Muscle layer of colon (tissue), 2 donors: Measurements from ENCODE around the gene SIM2.

Experiments
- H3K27ac ChIP-seq: one replicate; pipeline ENCODE4 v1.7.0; 2013; ENCODE audit warnings: low read depth, mild to moderate bottlenecking, low read length, moderate library complexity
- H3K27me3 ChIP-seq, 2 donors: one replicate each; pipeline ENCODE4 v1.7.0; 2013; ENCODE audit warnings: low read length in 2 of 2, mild to moderate bottlenecking in 2 of 2; ENCODE audit not compliant: insufficient read depth in 2 of 2, control insufficient read depth in 1 of 2
- H3K36me3 ChIP-seq: one replicate; pipeline ENCODE4 v1.7.0; 2013; ENCODE audit warnings: mild to moderate bottlenecking, low read length; ENCODE audit not compliant: insufficient read depth
- H3K4me1 ChIP-seq: one replicate; pipeline ENCODE4 v1.7.0; 2013; ENCODE audit warnings: mild to moderate bottlenecking, low read length; ENCODE audit not compliant: insufficient read depth
- H3K4me3 ChIP-seq, 2 donors: one replicate each; pipeline ENCODE4 v1.7.0; 2013; ENCODE audit warnings: low read length in 2 of 2, low read depth in 1 of 2, mild to moderate bottlenecking in 1 of 2, moderate library complexity in 1 of 2
- H3K9ac ChIP-seq: one replicate; pipeline ENCODE4 v1.7.0; 2013; ENCODE audit warnings: low read length
- H3K9me3 ChIP-seq: one replicate; pipeline ENCODE4 v1.7.0; 2013; ENCODE audit warnings: mild to moderate bottlenecking, low read length
- donor health status: abdominal sarcoma.
- donor health status: Adenocarcinoma of cecum.

SIM2 gene

GRCh38 chr21:36733857-36734256 is 34.9 kb downstream of the SIM2 start:
- H3K9me3 ChIP-seq: no peaks in the 10 kb centered on the region
- H3K36me3 ChIP-seq: no peaks in the 10 kb centered on the region
- H3K9ac ChIP-seq: no peak overlapping the region
- H3K27me3 ChIP-seq: peaks cover 0 to 17% of the 10 kb centered on the region in 2 donors
- H3K27ac ChIP-seq: no peak overlapping the region
- no peak overlapping the region for H3K4me3 ChIP-seq
- no peaks in the 10 kb centered on the region for H3K4me1 ChIP-seq

GRCh38 chr21:36734367-36735200 is 35.7 kb downstream of the SIM2 start:
- H3K9ac ChIP-seq: no peak overlapping the region
- no peak overlapping the region for H3K4me3 ChIP-seq
- peaks cover 0 to 16% of the 10 kb centered on the region in 2 donors for H3K27me3 ChIP-seq
- no peaks in the 10 kb centered on the region for H3K36me3 ChIP-seq
- H3K9me3 ChIP-seq: no peaks in the 10 kb centered on the region
- no peak overlapping the region for H3K27ac ChIP-seq
- no peaks in the 10 kb centered on the region for H3K4me1 ChIP-seq

DNA sequence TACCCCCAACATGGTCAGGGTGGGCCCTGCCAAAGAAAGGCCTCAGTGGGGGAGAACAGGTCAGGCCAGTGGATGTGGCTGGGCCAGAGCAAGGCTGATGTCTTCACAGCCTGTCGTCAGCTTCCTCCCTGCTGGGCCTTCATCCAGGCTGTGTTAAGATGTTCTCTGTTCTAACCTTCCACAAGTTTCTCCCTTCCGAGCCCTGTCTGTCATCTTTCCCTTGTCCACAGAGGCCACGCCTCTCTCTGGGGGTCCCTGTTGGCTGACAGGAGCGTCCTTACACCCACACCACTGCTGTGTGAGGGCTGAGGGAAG is 36.2 kb downstream of the SIM2 start:
- Histone ChIP-seq H3K4me3 (no peak overlapping the region), H3K36me3 (no peaks in the 10 kb centered on the region), H3K9ac (no peak overlapping the region), H3K4me1 (no peaks in the 10 kb centered on the region), H3K27ac (no peak overlapping the region), H3K9me3 (no peaks in the 10 kb centered on the region), H3K27me3 (peaks cover 0 to 14% of the 10 kb centered on the region in 2 donors)

- Histone ChIP-seq H3K27me3 (peaks cover 0 to 14% of the 10 kb centered on the region in 2 donors), H3K36me3 (no peaks in the 10 kb centered on the region)
Observed at GRCh38 chr21:36735724-36736320, 36.9 kb downstream of the SIM2 start.

GRCh38 chr21:36738489-36739126 is 39.7 kb downstream of the SIM2 start:
- peaks cover 0 to 17% of the 10 kb centered on the region in 2 donors for H3K27me3 ChIP-seq
- no peaks in the 10 kb centered on the region for H3K36me3 ChIP-seq
- no peaks in the 10 kb centered on the region for H3K9me3 ChIP-seq
- H3K9ac ChIP-seq: no peak overlapping the region
- H3K4me1 ChIP-seq: no peaks in the 10 kb centered on the region
- no peak overlapping the region for H3K27ac ChIP-seq
- H3K4me3 ChIP-seq: no peak overlapping the region

More at GRCh38 chr21:36735724-36736320, 36.9 kb downstream of the SIM2 start:
- no peaks in the 10 kb centered on the region for H3K4me1 ChIP-seq
- H3K4me3 ChIP-seq: no peak overlapping the region
- H3K9me3 ChIP-seq: no peaks in the 10 kb centered on the region
- no peak overlapping the region for H3K9ac ChIP-seq
- H3K27ac ChIP-seq: no peak overlapping the region

- Histone ChIP-seq H3K27ac (no peak overlapping the region), H3K4me1 (no peaks in the 10 kb centered on the region)
Observed at GRCh38 chr21:36741506-36741905, 42.6 kb downstream of the SIM2 start.

GRCh38 chr21:36743008-36743407 is 44.1 kb downstream of the SIM2 start:
- Histone ChIP-seq H3K36me3 (no peaks in the 10 kb centered on the region), H3K9me3 (no peaks in the 10 kb centered on the region), H3K4me1 (no peaks in the 10 kb centered on the region), H3K27me3 (peaks cover 0 to 18% of the 10 kb centered on the region in 2 donors), H3K27ac (no peak overlapping the region), H3K4me3 (no peak overlapping the region), H3K9ac (no peak overlapping the region)

More at GRCh38 chr21:36741506-36741905, 42.6 kb downstream of the SIM2 start:
- Histone ChIP-seq H3K27me3 (peaks cover 0 to 11% of the 10 kb centered on the region in 2 donors), H3K9me3 (no peaks in the 10 kb centered on the region), H3K9ac (no peak overlapping the region), H3K36me3 (no peaks in the 10 kb centered on the region), H3K4me3 (no peak overlapping the region)

DNA sequence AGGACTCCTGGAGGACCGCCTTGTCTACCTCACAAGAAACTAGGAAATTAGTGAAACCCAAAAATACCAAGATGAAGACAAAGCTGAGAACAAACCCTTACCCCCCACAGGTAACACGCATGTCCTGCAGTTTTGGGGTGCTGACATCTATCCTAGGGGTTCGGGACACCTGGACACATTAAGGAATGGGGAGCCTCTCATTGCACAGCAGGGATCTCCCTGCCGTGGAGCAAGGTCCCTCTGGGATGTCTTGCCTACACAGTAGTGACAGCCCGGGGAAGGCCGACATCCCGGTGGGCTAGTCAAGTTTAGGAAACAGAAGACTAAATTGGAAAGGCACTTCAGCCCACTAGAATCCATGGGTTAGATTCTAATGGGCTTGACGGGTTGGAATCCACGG is 44.5 kb downstream of the SIM2 start:
- no peak overlapping the region for H3K9ac ChIP-seq
- no peak overlapping the region for H3K4me3 ChIP-seq
- no peaks in the 10 kb centered on the region for H3K36me3 ChIP-seq
- H3K9me3 ChIP-seq: no peaks in the 10 kb centered on the region
- no peaks in the 10 kb centered on the region for H3K4me1 ChIP-seq
- peaks cover 4 to 21% of the 10 kb centered on the region in 2 donors for H3K27me3 ChIP-seq
- H3K27ac ChIP-seq: no peak overlapping the region

DNA sequence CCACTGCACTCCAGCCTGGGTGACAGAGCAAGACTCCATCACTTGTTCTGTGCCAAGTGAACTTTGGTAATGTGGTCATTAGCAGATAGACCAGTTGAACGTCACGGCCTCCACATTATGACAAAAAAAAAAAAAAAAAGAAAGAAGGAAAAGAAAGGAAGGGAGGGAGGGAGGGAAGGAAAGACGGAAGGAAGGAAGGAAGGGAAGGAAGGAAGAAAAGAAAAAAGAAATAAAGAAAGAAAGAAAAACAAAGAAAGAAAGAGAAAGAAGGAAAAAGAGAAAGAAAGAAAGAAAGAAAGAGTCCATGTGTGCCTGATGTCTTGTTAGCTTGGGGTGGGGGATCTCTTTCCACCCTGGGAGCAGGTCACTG is 45.3 kb downstream of the SIM2 start:
- H3K27me3 ChIP-seq: peaks cover 10 to 21% of the 10 kb centered on the region in 2 donors
- no peak overlapping the region for H3K4me3 ChIP-seq

DNA sequence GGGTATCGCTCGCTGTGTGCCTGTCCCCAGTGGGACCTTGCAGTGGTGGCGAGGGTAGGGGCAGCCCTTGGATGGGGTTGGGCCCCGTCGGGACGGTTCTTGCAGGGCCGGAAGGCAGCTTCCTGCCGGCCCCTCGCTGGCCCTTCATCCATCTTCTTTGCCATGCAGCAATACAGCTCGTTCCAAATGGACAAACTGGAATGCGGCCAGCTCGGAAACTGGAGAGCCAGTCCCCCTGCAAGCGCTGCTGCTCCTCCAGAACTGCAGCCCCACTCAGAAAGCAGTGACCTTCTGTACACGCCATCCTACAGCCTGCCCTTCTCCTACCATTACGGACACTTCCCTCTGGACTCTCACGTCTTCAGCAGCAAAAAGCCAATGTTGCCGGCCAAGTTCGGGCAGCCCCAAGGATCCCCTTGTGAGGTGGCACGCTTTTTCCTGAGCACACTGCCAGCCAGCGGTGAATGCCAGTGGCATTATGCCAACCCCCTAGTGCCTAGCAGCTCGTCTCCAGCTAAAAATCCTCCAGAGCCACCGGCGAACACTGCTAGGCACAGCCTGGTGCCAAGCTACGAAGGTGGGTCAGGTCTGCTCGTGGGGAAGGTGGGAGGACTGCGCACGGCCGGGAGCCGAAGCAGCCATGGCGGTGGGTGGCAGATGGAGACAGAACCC is 45.8 kb downstream of the SIM2 start:
- no peaks in the 10 kb centered on the region for H3K9me3 ChIP-seq
- no peak overlapping the region for H3K27ac ChIP-seq
- peaks cover 10 to 21% of the 10 kb centered on the region in 2 donors for H3K27me3 ChIP-seq
- H3K9ac ChIP-seq: no peak overlapping the region
- no peaks in the 10 kb centered on the region for H3K36me3 ChIP-seq
- no peak overlapping the region for H3K4me3 ChIP-seq
- peaks cover 1% of the 10 kb centered on the region for H3K4me1 ChIP-seq

More for the DNA sequence above, 45.3 kb downstream of the SIM2 start:
- H3K9ac ChIP-seq: no peak overlapping the region
- H3K4me1 ChIP-seq: no peaks in the 10 kb centered on the region
- H3K9me3 ChIP-seq: no peaks in the 10 kb centered on the region
- no peaks in the 10 kb centered on the region for H3K36me3 ChIP-seq
- H3K27ac ChIP-seq: no peak overlapping the region

DNA sequence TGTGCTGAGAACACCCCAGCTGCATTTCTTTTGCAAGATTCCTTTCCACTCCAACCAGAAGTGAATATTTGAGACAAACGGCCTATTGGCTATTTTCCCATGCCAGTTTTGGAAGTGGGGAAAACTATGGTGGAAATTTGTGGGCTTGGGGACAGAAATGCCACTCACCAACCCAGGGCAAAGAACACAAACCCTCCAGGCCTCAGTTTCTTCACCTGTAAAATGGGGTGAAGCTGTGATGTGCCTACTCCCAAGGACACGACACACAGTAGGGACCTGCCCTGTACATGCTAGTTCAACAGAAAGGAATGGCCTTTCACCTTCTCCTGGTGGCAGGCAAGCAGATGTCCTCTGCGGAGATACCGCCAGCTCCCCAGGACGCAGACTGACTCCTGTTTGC is 46.5 kb downstream of the SIM2 start:
- Histone ChIP-seq H3K4me1 (peaks cover 8% of the 10 kb centered on the region), H3K27ac (no peak overlapping the region), H3K36me3 (no peaks in the 10 kb centered on the region), H3K4me3 (no peak overlapping the region), H3K27me3 (peaks cover 10 to 21% of the 10 kb centered on the region in 2 donors), H3K9ac (no peak overlapping the region), H3K9me3 (no peaks in the 10 kb centered on the region)
